HG03432 (cell line): ENCODE measurements around the gene F11.
"Not testable (repeated sequence)": the region's sequence is repeated elsewhere in the genome, so short reads cannot be mapped to it uniquely, and the experiment has no call there.

Experiments
- ATAC-seq: cut with Tn5 transposase; IDR thresholded peaks from one replicate; pipeline ENCODE4 v1.9.1; 2021; ENCODE audit warnings: mild to moderate bottlenecking, moderate library complexity; ENCODE audit not compliant: unreplicated experiment

F11 gene

DNA sequence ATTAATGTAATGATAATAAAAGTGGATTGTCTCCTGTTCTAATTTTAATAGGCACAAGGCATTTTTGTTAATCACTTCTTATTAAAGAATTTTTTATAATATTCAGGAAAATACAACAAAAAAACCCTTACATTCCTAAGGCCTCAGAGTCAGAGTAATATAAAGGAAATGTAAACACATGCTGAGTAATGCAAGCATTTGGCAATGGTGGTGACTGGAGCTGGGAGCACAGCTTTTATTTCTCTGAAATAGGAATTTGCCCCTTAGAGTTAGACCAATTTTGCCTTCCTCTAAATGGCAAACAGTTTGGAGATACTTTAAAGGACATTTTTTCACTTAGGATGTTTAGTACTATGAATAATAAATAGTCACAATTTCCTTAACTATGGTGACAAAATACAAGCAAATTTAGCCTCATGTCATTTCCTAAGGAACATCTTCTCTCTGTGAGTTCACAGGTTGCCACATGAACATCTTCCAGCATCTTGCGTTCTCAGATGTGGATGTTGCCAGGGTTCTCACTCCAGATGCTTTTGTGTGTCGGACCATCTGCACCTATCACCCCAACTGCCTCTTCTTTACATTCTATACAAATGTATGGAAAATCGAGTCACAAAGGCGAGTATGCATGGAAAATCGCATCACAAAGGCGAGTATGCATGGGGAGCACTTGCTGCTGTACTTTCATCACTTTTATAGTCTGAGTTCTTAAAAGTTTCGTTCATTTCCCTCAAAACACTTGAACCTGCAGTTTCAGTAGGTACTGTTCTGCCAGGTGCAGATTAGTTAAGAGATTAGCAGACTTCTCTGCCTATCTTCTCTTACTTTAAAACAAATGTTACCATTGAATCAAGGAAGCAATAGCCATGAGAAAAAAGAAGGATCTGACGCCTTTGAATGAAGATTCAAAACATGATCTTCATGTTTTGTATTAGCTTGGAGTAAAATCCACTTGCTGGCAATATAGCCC, 15.9 kb upstream of the F11 start:
- ATAC-seq = no peak

DNA sequence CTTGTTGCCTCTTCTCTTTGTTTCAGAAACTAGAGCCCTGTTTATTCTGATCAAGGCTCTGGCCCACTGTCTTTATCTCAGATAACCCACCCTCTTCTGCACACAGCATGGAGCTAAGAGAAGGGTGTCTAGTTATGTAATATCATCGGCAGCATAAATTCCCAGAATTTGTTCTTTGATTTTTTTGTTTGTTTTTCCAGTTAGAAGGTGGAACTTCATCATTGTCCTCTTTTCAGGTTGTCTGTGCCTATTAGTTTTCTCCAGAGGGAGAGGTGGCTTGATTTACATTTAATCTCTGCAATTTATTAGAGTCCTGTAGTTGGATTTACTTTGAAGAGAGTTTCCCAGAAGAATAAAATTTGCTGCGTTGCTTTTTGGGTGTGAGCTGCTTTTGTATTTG, 15.2 kb upstream of the F11 start:
- no peak for ATAC-seq

DNA sequence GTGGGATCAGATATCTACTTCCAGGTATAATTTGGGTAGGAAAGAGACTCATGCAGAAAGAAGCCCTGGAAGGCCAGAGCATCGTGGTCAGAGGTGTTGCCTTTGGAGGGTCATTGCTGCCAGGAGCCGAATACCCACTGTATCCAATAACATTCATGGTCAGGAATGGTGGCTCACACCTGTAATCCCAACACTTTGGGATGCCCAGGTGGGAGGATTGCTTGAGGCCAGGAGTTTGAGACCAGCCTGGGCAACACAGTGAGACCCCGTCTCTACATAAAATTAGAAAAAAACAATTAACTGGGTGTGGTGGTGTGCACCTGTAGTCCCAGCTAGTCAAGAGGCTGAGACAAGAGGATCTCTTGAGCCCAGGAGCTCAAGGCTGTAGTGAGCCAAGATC, 10.9 kb upstream of the F11 start:
- no peak for ATAC-seq

- ATAC-seq = no peak
These were observed 7.7 kb upstream of the F11 start for GRCh38 chr4:186258216-186258811.

GRCh38 chr4:186260117-186260503, 5.9 kb upstream of the F11 start:
- ATAC-seq = no peak

- no peak for ATAC-seq
These were observed 5.2 kb upstream of the F11 start for GRCh38 chr4:186260504-186261448.

- peak; percentile 63 for ATAC-seq
These were observed 1.3 kb upstream of the F11 start for GRCh38 chr4:186264660-186265059.

DNA sequence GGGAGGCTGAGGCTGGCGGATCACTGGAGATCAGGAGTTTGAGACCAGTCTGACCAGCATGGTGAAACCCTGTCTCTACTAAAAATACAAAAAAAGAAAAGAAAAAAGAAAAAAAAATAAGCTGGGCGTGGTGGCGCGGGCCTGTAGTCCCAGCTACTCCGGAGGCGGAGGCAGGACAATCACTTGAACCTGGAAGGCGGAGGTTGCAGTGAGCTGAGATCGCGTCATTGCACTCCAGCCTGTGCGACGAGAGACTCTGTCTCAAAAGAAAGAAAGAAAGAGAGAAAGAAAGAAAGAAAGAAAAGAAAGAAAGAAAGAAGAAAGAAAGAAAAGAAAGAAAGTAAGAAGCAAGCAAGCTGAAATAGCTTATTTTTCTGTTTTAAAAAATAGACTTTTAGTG, 739 bp upstream of the F11 start:
- ATAC-seq = not testable (repeated sequence)

DNA sequence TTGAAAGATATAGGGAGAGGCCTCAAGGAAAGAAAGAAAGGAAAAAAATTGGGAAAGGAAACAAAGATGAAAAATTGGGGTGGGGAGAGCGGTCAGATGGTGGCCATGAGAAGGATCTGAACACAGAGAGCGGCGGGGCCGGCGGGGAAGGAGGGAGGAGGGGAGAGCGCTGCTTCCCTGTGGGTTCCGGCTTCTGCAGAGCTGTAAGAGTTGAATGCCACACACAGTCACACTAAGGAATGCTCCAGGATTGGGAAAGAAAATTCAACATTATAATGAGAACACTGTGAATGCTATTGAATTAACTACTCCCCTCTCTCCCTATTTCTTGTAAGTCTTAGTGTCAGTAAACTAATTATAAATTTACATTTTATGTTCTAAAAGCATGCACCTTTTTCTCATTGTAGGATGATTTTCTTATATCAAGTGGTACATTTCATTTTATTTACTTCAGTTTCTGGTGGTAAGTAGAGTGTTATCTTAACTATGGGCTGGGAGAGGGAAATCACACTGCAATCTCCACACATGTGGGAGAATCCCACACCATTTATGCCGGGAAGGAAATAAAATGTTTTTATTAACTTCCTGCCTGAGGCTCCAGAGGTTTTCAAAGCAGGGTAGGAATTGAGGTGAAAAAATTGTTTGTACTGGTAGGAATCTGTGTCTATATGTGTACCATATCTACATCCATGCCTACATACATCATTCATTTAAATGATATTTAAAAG, 904 bp downstream of the F11 start:
- ATAC-seq = no peak

- no peak for ATAC-seq
These were observed 5.2 kb downstream of the F11 start for GRCh38 chr4:186271081-186271678.

DNA sequence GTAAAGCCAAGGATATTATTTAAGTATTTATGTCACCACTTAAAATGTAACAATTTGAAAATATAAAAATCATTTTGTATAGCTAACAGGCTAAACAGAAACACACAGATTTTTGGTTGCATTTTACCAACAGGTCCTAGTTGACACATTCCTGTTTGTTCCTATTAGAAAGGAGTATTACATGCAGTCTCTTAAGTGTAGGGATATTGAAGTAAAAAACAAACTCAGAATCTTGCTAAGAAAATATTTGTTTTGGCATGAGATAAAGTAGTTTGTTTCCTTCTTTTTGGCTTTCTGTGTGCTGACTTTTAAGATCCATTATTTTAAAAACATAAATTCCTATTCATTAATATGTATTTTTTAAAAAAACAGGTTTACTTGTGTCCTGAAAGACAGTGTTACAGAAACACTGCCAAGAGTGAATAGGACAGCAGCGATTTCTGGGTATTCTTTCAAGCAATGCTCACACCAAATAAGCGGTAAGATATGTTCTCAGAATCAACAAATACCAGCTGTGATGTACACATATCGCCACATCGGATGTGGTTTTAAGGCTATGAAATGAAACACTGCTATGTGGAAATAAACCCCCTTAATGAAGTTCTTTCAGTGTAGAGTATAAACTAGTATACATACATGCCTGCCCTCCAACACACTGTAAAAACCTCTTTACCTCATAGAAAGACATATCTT, 6.9 kb downstream of the F11 start:
- no peak for ATAC-seq

GRCh38 chr4:186273392-186273789, 7.4 kb downstream of the F11 start:
- not testable (repeated sequence) for ATAC-seq

- no peak for ATAC-seq
These were observed 17.3 kb downstream of the F11 start for GRCh38 chr4:186283311-186283710.

DNA sequence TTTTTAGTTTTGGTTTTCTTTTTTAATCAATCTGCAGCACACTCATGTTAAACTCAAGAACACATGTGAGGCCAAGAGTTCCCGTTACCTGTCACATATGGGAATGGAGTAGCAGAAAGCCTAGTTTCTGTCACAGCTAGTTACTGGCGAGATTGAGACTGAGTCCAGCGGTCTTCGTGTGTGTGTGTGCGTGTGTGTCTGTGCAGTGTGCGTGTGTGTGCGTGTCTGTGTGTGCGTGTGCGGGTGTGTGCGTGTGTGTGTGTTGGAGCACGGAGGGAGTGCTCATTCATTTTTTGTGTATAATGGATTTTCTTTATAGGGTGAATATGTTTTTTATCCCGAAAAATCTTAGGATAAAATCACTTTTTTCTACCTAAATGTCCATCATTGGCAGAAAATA, 19.2 kb downstream of the F11 start:
- ATAC-seq = no peak

DNA sequence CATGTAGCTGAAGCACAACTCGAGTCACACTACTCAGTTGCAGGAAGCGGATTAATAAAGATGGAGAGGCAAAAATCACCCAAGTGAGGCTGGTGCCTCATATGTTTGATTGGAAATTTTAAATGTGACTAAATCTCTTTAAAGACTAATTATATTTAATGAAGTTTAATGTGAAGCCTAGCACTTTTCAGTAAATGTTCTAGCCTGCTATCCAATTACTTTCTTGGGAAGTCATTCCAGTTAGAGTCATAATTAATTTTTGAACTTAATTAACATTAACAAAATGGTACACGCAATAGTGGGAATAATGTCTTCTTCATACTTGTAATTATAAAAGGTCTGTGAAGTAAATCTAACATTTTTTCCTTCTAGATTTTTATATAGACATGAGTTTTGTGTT, 20.6 kb downstream of the F11 start:
- no peak for ATAC-seq

GRCh38 chr4:186291256-186291890, 25.4 kb downstream of the F11 start:
- no peak for ATAC-seq

DNA sequence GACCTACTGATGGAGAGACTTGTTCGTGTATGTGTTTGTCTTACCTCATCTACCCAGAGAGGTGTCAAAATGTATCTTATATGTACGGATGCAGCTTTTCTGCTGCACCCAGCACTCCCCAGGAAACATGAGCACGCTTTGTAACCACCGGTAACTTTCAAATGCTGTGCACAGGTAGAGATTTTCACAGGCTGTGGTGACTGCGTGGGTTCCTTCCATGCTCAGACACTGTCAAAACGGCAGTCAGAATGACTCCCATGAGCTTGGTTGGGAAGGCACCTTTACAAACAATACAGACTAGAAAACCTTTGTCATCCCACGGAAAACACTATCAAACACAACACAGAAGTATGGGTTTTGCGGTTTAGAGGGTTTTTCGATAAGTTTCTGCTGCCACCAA, 28.2 kb downstream of the F11 start:
- ATAC-seq = no peak

- ATAC-seq = no peak
These were observed 30.5 kb downstream of the F11 start for GRCh38 chr4:186296481-186296880.

GRCh38 chr4:186297013-186297645, 31.1 kb downstream of the F11 start:
- peak; percentile 53 for ATAC-seq
